Right ventricle myocardium inferior (tissue), 1 donor: ENCODE measurements around the gene GFY. TPM values are rescaled to one million over a fixed set of nuclear protein-coding genes. Genes with fewer than 3 reads are reported as not detected.
"Not testable (repeated sequence)": the region's sequence is repeated elsewhere in the genome, so short reads cannot be mapped to it uniquely, and the experiment has no call there.

ENCODE experiments used
- ATAC-seq: fragments of 200-7000 bp; cut with Tn5 transposase; one replicate; pipeline ENCODE4 v1.9.1; 2020; ENCODE audit warnings: mild to moderate bottlenecking, moderate library complexity
- DNase-seq: peaks from one replicate; pipeline ENCODE4 v3.0.0; 2021; ENCODE audit errors: missing footprints
- intact Hi-C: fragments of 100-400 bp; cut with DNase I; formaldehyde crosslinking; loops from one replicate; pipeline ENCODE4 v1.11.0; 2022
- total RNA-seq: library from RNA; stranded (reverse); fragmentation: NEBNext Ultra II Directional; extraction: Animal tissue kit (Norgen Biotek cat#: 25700); gene quantifications from one replicate; pipeline ENCODE4 v1.2.1, GENCODE V29; 2021
- donor health status: DM: no; HTN: yes; CAD: no; lungs with severe emphysema.

Gene GFY
- total RNA-seq, 1 donor from 2014 or later, result not detected

- DNase-seq (no peak), ATAC-seq (no peak)
- intact Hi-C loops, result loop anchor here (10.0 kb wide), 2 partner anchors 305 to 1035 kb away; partner anchors contain the start of genes AP2A1 and TSKS
Observed at GRCh38 chr19:49459388-49459787, 34.2 kb downstream of the GFY start.

DNA sequence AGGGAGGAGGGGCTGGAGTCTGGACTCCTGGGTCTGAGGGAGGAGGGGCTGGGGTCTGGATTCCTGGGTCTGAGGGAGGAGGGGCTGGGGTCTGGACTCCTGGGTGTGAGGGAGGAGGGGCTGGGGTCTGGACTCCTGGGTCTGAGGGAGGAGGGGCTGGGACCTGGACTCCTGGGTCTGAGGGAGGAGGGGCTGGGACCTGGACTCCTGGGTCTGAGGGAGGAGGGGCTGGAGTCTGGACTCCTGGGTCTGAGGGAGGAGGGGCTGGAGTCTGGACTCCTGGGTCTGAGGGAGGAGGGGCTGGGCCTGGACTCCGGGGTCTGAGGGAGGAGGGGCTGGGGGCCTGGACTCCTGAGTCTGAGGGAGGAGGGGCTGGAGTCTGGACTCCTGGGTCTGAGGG, 35.9 kb downstream of the GFY start:
- DNase-seq, intact Hi-C loops, ATAC-seq: not testable (repeated sequence)

GRCh38 chr19:49461656-49462055, 36.5 kb downstream of the GFY start:
- no peak for DNase-seq
- no peak for ATAC-seq
- intact Hi-C loops, result no loop called here

- ATAC-seq (no peak), DNase-seq (no peak)
- intact Hi-C loops, result no loop called here
Observed at GRCh38 chr19:49462492-49462891, 37.3 kb downstream of the GFY start.

GRCh38 chr19:49463960-49464740, 39.0 kb downstream of the GFY start:
- no peak for DNase-seq

DNA sequence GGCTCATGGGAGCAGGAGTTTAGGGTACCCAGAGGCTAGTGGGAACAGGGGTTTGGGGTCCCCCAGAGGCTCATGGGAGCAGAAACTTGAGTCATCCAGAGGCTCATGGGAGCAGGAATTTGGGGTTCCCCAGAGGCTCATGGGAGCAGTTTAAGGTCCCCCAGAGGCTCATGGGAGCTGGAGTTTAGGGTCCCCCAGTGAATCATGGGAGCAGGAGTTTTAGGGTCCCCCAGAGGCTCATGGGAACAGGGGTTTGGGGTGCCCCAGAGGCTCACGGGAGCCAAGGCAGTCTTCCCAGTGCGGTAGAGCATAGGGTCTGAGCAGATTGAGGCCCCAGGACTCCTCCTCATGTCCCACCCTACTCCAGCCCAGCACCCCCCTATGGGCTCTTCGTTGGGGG, 40.2 kb downstream of the GFY start:
- intact Hi-C loops, result no loop called here

More at GRCh38 chr19:49463960-49464740, 39.0 kb downstream of the GFY start:
- intact Hi-C loops, result no loop called here
- no peak for ATAC-seq

GRCh38 chr19:49468199-49468598, 43.0 kb downstream of the GFY start:
- ATAC-seq, result no peak

More for the DNA sequence above, 40.2 kb downstream of the GFY start:
- ATAC-seq (no peak), DNase-seq (no peak)

GRCh38 chr19:49468746-49469447, 43.7 kb downstream of the GFY start:
- intact Hi-C loops, result no loop called here
- ATAC-seq (peak; percentile 91), DNase-seq (peak; percentile 83)

More at GRCh38 chr19:49468199-49468598, 43.0 kb downstream of the GFY start:
- DNase-seq, result no peak
- intact Hi-C loops, result no loop called here

GRCh38 chr19:49469828-49470614, 44.8 kb downstream of the GFY start:
- DNase-seq, result no peak
- intact Hi-C loops, result no loop called here
- no peak for ATAC-seq

GRCh38 chr19:49470615-49470978, 45.4 kb downstream of the GFY start:
- intact Hi-C loops, result no loop called here
- DNase-seq (no peak), ATAC-seq (no peak)

- ATAC-seq (no peak), DNase-seq (no peak)
- intact Hi-C loops, result no loop called here
Observed at GRCh38 chr19:49472936-49473335, 47.7 kb downstream of the GFY start.

DNA sequence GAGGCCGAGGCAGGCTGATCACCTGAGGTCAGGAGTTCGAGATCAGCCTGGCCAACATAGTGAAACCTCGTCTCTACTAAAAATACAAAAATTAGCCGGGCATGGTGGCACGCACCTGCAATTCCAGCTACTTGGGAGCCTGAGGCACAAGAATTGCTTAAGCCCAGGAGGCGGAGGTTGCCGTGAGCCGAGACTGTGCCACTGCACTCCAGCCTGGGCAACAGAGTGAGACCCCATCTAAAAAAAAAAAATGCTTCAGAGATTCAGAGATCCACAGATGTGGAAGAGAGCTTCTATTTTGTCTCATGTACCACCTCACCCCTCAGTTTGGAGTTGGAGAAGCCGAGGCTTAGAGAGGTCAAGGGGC, 48.3 kb downstream of the GFY start:
- ATAC-seq, intact Hi-C loops, DNase-seq: not testable (repeated sequence)

GRCh38 chr19:49473868-49474541, 48.8 kb downstream of the GFY start, which contains the start of gene FLT3LG:
Gene FLT3LG, plus strand, starts transcription at chr19:49474215. Its CDS starts 425 bp downstream, at chr19:49474640.
- peak; percentile 90 for DNase-seq
- intact Hi-C loops, result loop anchor here (2.0 kb wide), 1 partner anchor 73 kb away; no protein-coding TSS in a partner anchor
- ATAC-seq, result peak; percentile 72

- ATAC-seq (no peak), DNase-seq (no peak)
- intact Hi-C loops, result loop anchor here (2.0 kb wide), 1 partner anchor 72 kb away; no protein-coding TSS in a partner anchor
Observed at GRCh38 chr19:49474542-49474924, 49.3 kb downstream of the GFY start.

DNA sequence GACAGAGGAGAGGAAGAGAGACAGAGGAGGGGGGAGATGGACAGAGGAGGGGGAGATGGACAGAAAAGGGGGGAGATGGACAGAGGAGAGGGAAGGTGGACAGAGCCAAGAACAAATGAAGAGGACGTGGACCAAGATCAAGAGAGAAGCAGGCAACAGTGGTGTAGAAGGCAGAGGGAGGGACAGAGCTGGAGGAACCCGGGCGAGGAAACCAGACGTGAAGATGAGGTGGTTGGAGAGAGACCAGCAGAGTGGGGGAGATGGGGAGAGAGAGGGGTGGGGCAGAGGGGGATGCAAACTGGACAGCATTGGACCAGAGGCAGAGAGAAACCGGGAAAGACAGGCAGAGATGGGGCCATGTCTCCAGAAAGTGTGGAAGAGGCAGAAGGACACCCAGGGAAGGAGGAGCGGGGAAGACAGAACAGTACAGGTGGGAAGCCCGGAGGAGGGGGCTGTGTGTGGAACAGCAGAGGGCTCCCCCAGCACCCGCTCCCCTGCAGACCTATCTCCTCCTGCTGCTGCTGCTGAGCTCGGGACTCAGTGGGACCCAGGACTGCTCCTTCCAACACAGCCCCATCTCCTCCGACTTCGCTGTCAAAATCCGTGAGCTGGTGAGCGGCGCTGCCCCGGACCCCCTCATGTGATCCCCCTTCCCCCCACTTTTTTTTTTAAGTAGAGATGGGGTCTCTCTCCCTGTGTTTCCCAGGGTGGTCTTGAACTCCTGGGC, 50.2 kb downstream of the GFY start:
- ATAC-seq (no peak), DNase-seq (no peak)
- intact Hi-C loops, result loop anchor here (2.0 kb wide), 1 partner anchor 71 kb away; no protein-coding TSS in a partner anchor

DNA sequence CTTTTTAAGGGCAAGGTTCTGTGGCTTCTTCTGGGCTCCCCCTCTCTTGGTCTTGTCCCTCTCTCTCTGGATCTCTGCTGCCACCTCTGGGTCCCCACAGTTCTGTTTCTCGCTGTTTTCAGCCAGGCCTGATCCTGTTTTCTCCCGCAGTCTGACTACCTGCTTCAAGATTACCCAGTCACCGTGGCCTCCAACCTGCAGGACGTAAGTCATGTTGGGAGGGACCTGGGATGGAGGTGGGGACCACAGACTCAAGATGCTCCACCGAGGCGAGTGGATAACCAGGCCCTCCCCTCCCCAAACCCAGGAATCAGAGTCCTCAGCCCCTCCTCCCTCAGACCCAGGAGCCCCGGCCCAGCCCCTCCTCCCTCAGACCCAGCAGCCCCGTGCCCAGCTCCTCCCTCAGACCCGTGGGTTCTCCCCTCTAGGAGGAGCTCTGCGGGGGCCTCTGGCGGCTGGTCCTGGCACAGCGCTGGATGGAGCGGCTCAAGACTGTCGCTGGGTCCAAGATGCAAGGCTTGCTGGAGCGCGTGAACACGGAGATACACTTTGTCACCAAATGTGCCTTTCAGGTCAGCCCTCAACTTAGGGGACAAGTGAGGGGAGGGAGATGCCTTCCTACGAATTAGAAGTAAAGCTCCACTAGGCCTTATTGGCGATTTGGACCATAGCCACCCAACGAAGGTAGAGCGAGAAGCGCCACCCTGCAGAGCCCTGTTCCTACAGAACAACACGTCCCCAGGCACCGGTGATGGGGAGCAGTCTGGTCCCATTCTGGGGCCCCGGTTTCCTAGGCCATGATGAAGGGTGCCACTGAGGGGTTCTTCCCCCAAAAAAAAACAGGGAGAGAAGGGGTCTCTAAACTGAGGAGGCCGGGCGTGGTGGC, 51.0 kb downstream of the GFY start:
- intact Hi-C loops, result loop anchor here (2.0 kb wide), 1 partner anchor 71 kb away; no protein-coding TSS in a partner anchor
- no peak for DNase-seq

More for the DNA sequence above, 51.0 kb downstream of the GFY start:
- peak; percentile 33 for ATAC-seq
